NCI-H446 (cell line): ENCODE data around the gene NCOA1.

Experiments used
- DNase-seq, 2 experiments: peaks; one replicate each; lab custom pipeline; 2025; lab: John Stamatoyannopoulos, UW

NCOA1 gene

GRCh38 chr2:24744356-24744755 lies 253.3 kb downstream of the NCOA1 start:
- no peak for DNase-seq

GRCh38 chr2:24745825-24746224 lies 254.8 kb downstream of the NCOA1 start:
- DNase-seq = no peak

- DNase-seq = no peak
Observed at GRCh38 chr2:24747299-24747698, 256.2 kb downstream of the NCOA1 start.

- DNase-seq = no peak
Observed at GRCh38 chr2:24749069-24749691, 258.1 kb downstream of the NCOA1 start.

- no peak for DNase-seq
Observed at GRCh38 chr2:24754985-24755705, 264.1 kb downstream of the NCOA1 start.

GRCh38 chr2:24756789-24757188 lies 265.7 kb downstream of the NCOA1 start:
- DNase-seq = no peak

- no peak for DNase-seq
Observed at GRCh38 chr2:24761866-24762265, 270.8 kb downstream of the NCOA1 start.

- no peak for DNase-seq
Observed at GRCh38 chr2:24762518-24762917, 271.5 kb downstream of the NCOA1 start.

- DNase-seq = no peak
Observed at GRCh38 chr2:24763843-24764242, 272.8 kb downstream of the NCOA1 start.

- no peak for DNase-seq
Observed at GRCh38 chr2:24766609-24767008, 275.6 kb downstream of the NCOA1 start.

- no peak for DNase-seq
Observed at GRCh38 chr2:24768013-24768412, 277.0 kb downstream of the NCOA1 start.

- no peak for DNase-seq
Observed at GRCh38 chr2:24768601-24769000, 277.5 kb downstream of the NCOA1 start.

- no peak for DNase-seq
Observed at GRCh38 chr2:24771061-24771460, 280.0 kb downstream of the NCOA1 start.

- DNase-seq = no peak
Observed at GRCh38 chr2:24771764-24772586, 280.9 kb downstream of the NCOA1 start.

GRCh38 chr2:24774373-24774772 lies 283.3 kb downstream of the NCOA1 start:
- DNase-seq = no peak

- DNase-seq = no peak
Observed at GRCh38 chr2:24779116-24779515, 288.1 kb downstream of the NCOA1 start.

- no peak for DNase-seq
Observed at GRCh38 chr2:24783641-24784040, 292.6 kb downstream of the NCOA1 start.

- no peak for DNase-seq
Observed at GRCh38 chr2:24785671-24786321, 294.7 kb downstream of the NCOA1 start.

- DNase-seq = no peak
Observed at GRCh38 chr2:24787532-24787931, 296.5 kb downstream of the NCOA1 start.

- no peak for DNase-seq
Observed at GRCh38 chr2:24788816-24789215, 297.8 kb downstream of the NCOA1 start.

GRCh38 chr2:24791452-24791851 lies 300.4 kb downstream of the NCOA1 start:
- no peak for DNase-seq

- no peak for DNase-seq
Observed at GRCh38 chr2:24792542-24792873, 301.5 kb downstream of the NCOA1 start.
